Loucy (cell line): Measurements from ENCODE around the gene TNFSF12.

Experiments used
- H2AFZ ChIP-seq: fragments of 200-600 bp; sonication (generic); 2 replicates; pipeline ENCODE4 v1.6.0; 2016; ENCODE audit warnings: antibody characterized with exemption, mild to moderate bottlenecking, low read length, moderate library complexity
- H3F3A ChIP-seq: fragments of 200-600 bp; 2 replicates; pipeline ENCODE4 v1.6.0; 2016; ENCODE audit warnings: antibody characterized with exemption, low read depth, mild to moderate bottlenecking
- H3K27me3 ChIP-seq: fragments of 200-600 bp; sonication (generic); 2 replicates; pipeline ENCODE4 v1.6.1; 2014; ENCODE audit warnings: low read length, mild to moderate bottlenecking; ENCODE audit not compliant: insufficient read depth, poor library complexity, severe bottlenecking
- H3K36me3 ChIP-seq: fragments of 200-600 bp; sonication (generic); 2 replicates; pipeline ENCODE4 v1.6.1; 2016; ENCODE audit warnings: low read length; ENCODE audit not compliant: insufficient read depth
- H3K4me1 ChIP-seq: fragments of 200-600 bp; sonication (generic); 2 replicates; pipeline ENCODE4 v1.5.1; 2014; ENCODE audit warnings: low read length, mild to moderate bottlenecking; ENCODE audit not compliant: insufficient read depth, poor library complexity, severe bottlenecking
- H3K4me2 ChIP-seq: fragments of 200-600 bp; sonication (generic); 2 replicates; pipeline ENCODE4 v1.6.0; 2014; ENCODE audit warnings: antibody characterized with exemption, low read length, low read depth, mild to moderate bottlenecking; ENCODE audit not compliant: poor library complexity, severe bottlenecking
- H3K4me3 ChIP-seq: fragments of 200-600 bp; sonication (generic); 2 replicates; pipeline ENCODE4 v1.5.1; 2014; ENCODE audit warnings: low read length, mild to moderate bottlenecking, mixed read lengths; ENCODE audit not compliant: poor library complexity, severe bottlenecking
- H3K79me2 ChIP-seq: fragments of 200-600 bp; sonication (generic); 2 replicates; pipeline ENCODE4 v1.6.1; 2014; ENCODE audit warnings: low read length; ENCODE audit not compliant: insufficient read depth
- H3K9ac ChIP-seq: fragments of 200-600 bp; sonication (generic); 2 replicates; pipeline ENCODE4 v1.6.0; 2014; ENCODE audit warnings: mild to moderate bottlenecking, low read depth, low read length, moderate library complexity; ENCODE audit not compliant: poor library complexity, severe bottlenecking
- H3K9me2 ChIP-seq: fragments of 200-600 bp; sonication (generic); replicated peaks from 2 replicates; pipeline ENCODE4 v1.6.1; 2016; ENCODE audit warnings: low read depth, low read length, mixed read lengths
- H3K9me3 ChIP-seq: fragments of 200-600 bp; sonication (generic); 2 replicates; pipeline ENCODE4 v1.6.1; 2014; ENCODE audit warnings: mild to moderate bottlenecking, antibody characterized with exemption, low read length, low read depth; ENCODE audit not compliant: insufficient read depth
- H4K20me1 ChIP-seq: fragments of 200-600 bp; sonication (generic); 2 replicates; pipeline ENCODE4 v1.6.0; 2014; ENCODE audit warnings: antibody characterized with exemption, low read length, mild to moderate bottlenecking; ENCODE audit not compliant: insufficient read depth, poor library complexity, severe bottlenecking
- CTCF ChIP-seq: fragments of 200-600 bp; sonication (generic); conservative IDR thresholded peaks from 2 replicates; pipeline ENCODE4 v1.5.1; 2014; ENCODE audit warnings: mild to moderate bottlenecking, antibody characterized with exemption, low read length
- EZH2phosphoT487 ChIP-seq: fragments of 200-600 bp; IDR thresholded peaks from 2 replicates; pipeline ENCODE4 v1.6.1; 2018; ENCODE audit warnings: antibody characterized with exemption, mild to moderate bottlenecking, moderate library complexity, borderline replicate concordance

Gene TNFSF12

DNA sequence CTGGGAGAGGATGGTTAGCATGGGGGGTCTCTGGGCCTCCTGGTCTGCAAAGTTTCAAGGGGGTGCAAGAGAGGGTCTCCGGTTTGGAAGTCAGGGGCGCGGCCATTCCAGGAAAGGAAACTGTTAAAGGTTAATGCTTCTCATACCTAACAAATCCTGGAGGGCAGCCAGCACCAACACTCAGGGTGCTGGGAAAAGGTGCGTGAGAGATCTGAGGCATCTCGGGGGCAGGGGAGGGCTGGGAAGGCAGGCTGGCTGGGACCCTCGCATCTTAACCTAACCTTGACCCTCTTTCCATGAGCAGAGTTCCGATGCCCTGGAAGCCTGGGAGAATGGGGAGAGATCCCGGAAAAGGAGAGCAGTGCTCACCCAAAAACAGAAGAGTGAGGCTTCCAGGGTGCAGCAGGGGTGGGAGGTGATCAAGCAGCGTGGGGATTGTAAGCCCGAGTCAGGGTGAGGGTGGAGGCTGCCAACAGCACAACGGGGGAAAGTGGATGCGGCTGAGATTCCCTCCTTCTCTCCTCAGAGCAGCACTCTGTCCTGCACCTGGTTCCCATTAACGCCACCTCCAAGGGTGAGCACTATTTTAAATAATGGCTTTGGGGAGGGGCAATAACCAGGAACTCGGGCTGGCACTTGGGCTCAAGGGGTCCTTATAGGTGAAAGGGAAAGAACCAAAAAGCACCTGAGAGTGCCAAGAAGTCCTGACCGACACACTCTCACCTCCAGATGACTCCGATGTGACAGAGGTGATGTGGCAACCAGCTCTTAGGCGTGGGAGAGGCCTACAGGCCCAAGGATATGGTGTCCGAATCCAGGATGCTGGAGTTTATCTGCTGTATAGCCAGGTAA is 10.7 kb downstream of the TNFSF12 start:
- Histone ChIP-seq H3K4me2 (no peak overlapping the region), H2AFZ (no peak overlapping the region)

GRCh38 chr17:7560172-7561027 is 11.5 kb downstream of the TNFSF12 start:
- H2AFZ ChIP-seq, result no peak overlapping the region
- H3K9me2 ChIP-seq, result no peaks in the 10 kb centered on the region
- peaks cover 37% of the 10 kb centered on the region for H3K79me2 ChIP-seq
- H4K20me1 ChIP-seq, result peaks cover 12% of the 10 kb centered on the region
- peak overlapping the region; percentile 82 for H3K4me3 ChIP-seq
- peaks cover 12% of the 10 kb centered on the region for H3K4me1 ChIP-seq
- peak overlapping the region; percentile 55 for H3K9ac ChIP-seq
- H3K36me3 ChIP-seq, result peaks cover 10% of the 10 kb centered on the region; the same call in 1 of the 2 replicates
- H3K4me2 ChIP-seq, result peak overlapping the region; percentile 97
- no peaks in the 10 kb centered on the region for H3K27me3 ChIP-seq
- TF ChIP-seq CTCF (no peak), EZH2phosphoT487 (no peak)
- no peaks in the 10 kb centered on the region for H3K9me3 ChIP-seq
- 0 out of 2 replicates have a peak, but pooled peaks cover 4% of the 10 kb centered on the region for H3F3A ChIP-seq

More for the DNA sequence above, 10.7 kb downstream of the TNFSF12 start:
- Histone ChIP-seq H3K9me3 (no peaks in the 10 kb centered on the region), H3K9me2 (no peaks in the 10 kb centered on the region), H3K9ac (peak overlapping the region; percentile 55), H4K20me1 (peaks cover 10% of the 10 kb centered on the region), H3K27me3 (no peaks in the 10 kb centered on the region), H3K36me3 (peaks cover 2% of the 10 kb centered on the region; the same call in 1 of the 2 replicates), H3K4me1 (peaks cover 12% of the 10 kb centered on the region), H3F3A (0 out of 2 replicates have a peak, but pooled peaks cover 4% of the 10 kb centered on the region), H3K79me2 (peaks cover 28% of the 10 kb centered on the region), H3K4me3 (no peak overlapping the region)
- TF ChIP-seq CTCF (no peak), EZH2phosphoT487 (no peak)

DNA sequence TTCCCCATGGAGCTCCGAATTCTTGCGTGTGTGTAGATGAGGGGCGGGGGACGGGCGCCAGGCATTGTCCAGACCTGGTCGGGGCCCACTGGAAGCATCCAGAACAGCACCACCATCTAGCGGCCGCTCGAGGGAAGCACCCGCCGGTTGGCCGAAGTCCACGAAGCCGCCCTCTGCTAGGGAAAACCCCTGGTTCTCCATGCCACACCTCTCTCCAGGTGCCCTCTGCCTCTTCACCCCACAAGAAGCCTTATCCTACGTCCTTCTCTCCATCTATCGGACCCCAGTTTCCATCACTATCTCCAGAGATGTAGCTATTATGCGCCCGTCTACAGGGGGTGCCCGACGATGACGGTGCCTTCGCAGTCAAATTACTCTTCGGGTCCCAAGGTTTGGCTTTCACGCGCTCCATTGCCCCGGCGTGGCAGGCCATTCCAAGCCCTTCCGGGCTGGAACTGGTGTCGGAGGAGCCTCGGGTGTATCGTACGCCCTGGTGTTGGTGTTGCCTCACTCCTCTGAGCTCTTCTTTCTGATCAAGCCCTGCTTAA is 12.2 kb downstream of the TNFSF12 start:
- peaks cover 14% of the 10 kb centered on the region; the same call in 1 of the 2 replicates for H3K36me3 ChIP-seq

More for the DNA sequence above, 12.2 kb downstream of the TNFSF12 start:
- Histone ChIP-seq H3K4me2 (peak overlapping the region; percentile 97), H3K27me3 (no peaks in the 10 kb centered on the region), H3K9ac (peak overlapping the region; percentile 89), H2AFZ (peak overlapping the region; percentile 89), H3K79me2 (peaks cover 44% of the 10 kb centered on the region), H4K20me1 (peaks cover 12% of the 10 kb centered on the region), H3K9me3 (no peaks in the 10 kb centered on the region), H3K9me2 (no peaks in the 10 kb centered on the region), H3K4me3 (peak overlapping the region; percentile 82), H3K4me1 (peaks cover 12% of the 10 kb centered on the region), H3F3A (0 out of 2 replicates have a peak, but pooled peaks cover 4% of the 10 kb centered on the region)
- TF ChIP-seq EZH2phosphoT487 (no peak), CTCF (peak; percentile 70)
